HepG2 (cell line): ENCODE measurements around the gene HBM. TPM values are rescaled to one million over a fixed set of nuclear protein-coding genes. Genes with fewer than 3 reads are reported as not detected.

Experiments
- ATAC-seq: fragments of 200-7000 bp; cut with Tn5 transposase; 3 replicates; pipeline ENCODE4 v1.9.1; 2020; ENCODE audit warnings: mild to moderate bottlenecking, moderate library complexity
- BruUV-seq: library from RNA; stranded (reverse); fragments of 400-500 nt; replicated peaks from 2 replicates; lab custom pipeline; 2021; lab: Mats Ljungman, UMichigan
- CTCF ChIA-PET: fragments of 300-600 bp; formaldehyde crosslinking; extraction: SDS; loops from one replicate; lab custom pipeline; 2021; ENCODE audit warnings: low total read pairs, inconsistent platforms, low intra/inter-chr PET ratio; lab: Yijun Ruan, JAX
- POLR2A ChIA-PET: fragments of 350-600 bp; sonication (Branson Sonifier 250); formaldehyde crosslinking; loops from one replicate; lab custom pipeline; 2020; ENCODE audit warnings: antibody characterized with exemption, inconsistent platforms; lab: Yijun Ruan, JAX
- DNase-seq: peaks from one replicate; pipeline ENCODE4 v3.0.0-alpha.2; 2015; ENCODE audit warnings: low spot score
- FAIRE-seq: peaks from 3 replicates; lab custom pipeline; 2011; peaks lifted over from hg19 to GRCh38; lab: Jason Lieb, UNC
- H2AFZ ChIP-seq: one replicate; pipeline ENCODE4 v1.6.1; 2011; ENCODE audit warnings: low read length, inconsistent platforms
- H3K27ac ChIP-seq: fragments of 300-600 bp; 3 replicates; pipeline ENCODE4 v1.8.0; 2011; ENCODE audit warnings: mixed run types, mild to moderate bottlenecking, mixed read lengths, low read length, inconsistent platforms; ENCODE audit not compliant: insufficient read depth; ENCODE audit errors: extremely low read length
- H3K27me3 ChIP-seq, 2 experiments: fragments of 200-600 bp in 1 of 2; 2 replicates in 1 of 2; 3 replicates in 1 of 2; pipeline versions ENCODE4 v1.6.0 to v1.8.0; 2011; ENCODE audit warnings: low read length in 2 of 2, mild to moderate bottlenecking in 2 of 2, moderate library complexity in 2 of 2, inconsistent platforms in 1 of 2; ENCODE audit not compliant: insufficient read depth in 2 of 2, control insufficient read depth in 1 of 2
- H3K36me3 ChIP-seq, 2 experiments: fragments of 200-600 bp in 1 of 2; replicated peaks in 1 of 2; 2 replicates in 1 of 2; 3 replicates in 1 of 2; pipeline versions ENCODE4 v1.5.1 to v1.8.0; 2011; ENCODE audit warnings: low read length in 2 of 2, inconsistent platforms in 1 of 2; ENCODE audit not compliant: insufficient read depth in 2 of 2, control insufficient read depth in 1 of 2
- H3K4me1 ChIP-seq: 2 replicates; pipeline ENCODE4 v1.5.1; 2012; ENCODE audit warnings: low read length, inconsistent platforms; ENCODE audit not compliant: insufficient read depth
- H3K4me2 ChIP-seq: 2 replicates; pipeline ENCODE4 v1.6.0; 2011; ENCODE audit warnings: low read depth, low read length, inconsistent platforms
- H3K4me3 ChIP-seq, 3 experiments: fragments of 200-600 bp in 1 of 3; sonication (generic), shearing (Covaris generic) in 1 of 3; replicated peaks in 1 of 3; 2 replicates each; pipeline ENCODE4 v1.5.1; 2011 to 2016; ENCODE audit warnings: low read length in 3 of 3, inconsistent platforms in 2 of 3, low read depth in 2 of 3, mild to moderate bottlenecking in 2 of 3, control low read depth in 1 of 3, mixed read lengths in 1 of 3; ENCODE audit not compliant: insufficient read depth in 1 of 3
- H3K79me2 ChIP-seq: one replicate; pipeline ENCODE4 v1.6.1; 2011; ENCODE audit warnings: low read length, inconsistent platforms; ENCODE audit not compliant: insufficient read depth
- H3K9ac ChIP-seq: 2 replicates; pipeline ENCODE4 v1.6.0; 2011; ENCODE audit warnings: mild to moderate bottlenecking, low read depth, low read length, inconsistent platforms; ENCODE audit not compliant: insufficient read depth
- H3K9me3 ChIP-seq: 2 replicates; pipeline ENCODE4 v1.5.1; 2012; ENCODE audit warnings: mild to moderate bottlenecking, low read length
- H4K20me1 ChIP-seq: 2 replicates; pipeline ENCODE4 v1.6.0; 2011; ENCODE audit warnings: inconsistent platforms, mild to moderate bottlenecking, low read length, moderate library complexity; ENCODE audit not compliant: insufficient read depth
- ZNF296 ChIP-seq: sonication (generic); formaldehyde crosslinking; conservative IDR thresholded peaks from 2 replicates; pipeline ENCODE4 v1.5.0; 2020; ENCODE audit warnings: mild to moderate bottlenecking, missing genetic modification reagents
- ZNF816 ChIP-seq: sonication (generic); formaldehyde crosslinking; IDR thresholded peaks from 2 replicates; pipeline ENCODE4 v1.8.0; 2022; ENCODE audit warnings: missing genetic modification reagents, mild to moderate bottlenecking, borderline replicate concordance
- WGBS: methylation state at CpG from one replicate; pipeline ENCODE4 v1.1.6; 2017; ENCODE audit warnings: low lambda C conversion rate; 5-methylcytosine and 5-hydroxymethylcytosine counted together
- in situ Hi-C: cut with HindIII; loops from 2 replicates; pipeline ENCODE4 v1.10.0; 2017; ENCODE audit warnings: low pct_unique_long_range_greater_than_20kb; ENCODE audit not compliant: extremely low pct_ligation_motif_present
- intact Hi-C: fragments of 100-400 bp; cut with micrococcal nuclease; formaldehyde crosslinking; loops from one replicate; pipeline ENCODE4 v1.10.0; 2022; ENCODE audit not compliant: unreplicated experiment
- polyA plus RNA-seq, 8 experiments: library from polyadenylated mRNA; depleted of rRNA in 3 of 8; stranded (reverse) in 7 of 8; unstranded in 1 of 8; fragments of >200 nt; fragmentation: Illumina TruSeq in 4 of 8; extraction: Trizol in 4 of 8; gene quantifications; 2 replicates each; pipeline versions ENCODE4 v1.2.1 to v1.2.3, GENCODE V29; 2011 to 2016; ENCODE audit warnings: low read depth in 4 of 8, missing spikeins in 1 of 8, mixed read lengths in 1 of 8; ENCODE audit not compliant: insufficient read depth in 1 of 8
- total RNA-seq, 5 experiments: library from RNA; depleted of rRNA; stranded (reverse); fragments of >200 nt; fragmentation: Illumina TruSeq; extraction: Trizol; gene quantifications; 2 replicates each; pipeline ENCODE4 v1.2.3, GENCODE V29; 2016; ENCODE audit warnings: low read depth in 1 of 5
- TF ChIP-seq, protein P1 (sequence below): sonication (generic); formaldehyde crosslinking; IDR thresholded peaks from 2 replicates; pipeline ENCODE4 v1.5.1; 2020; ENCODE audit warnings: mild to moderate bottlenecking, missing genetic modification reagents, moderate library complexity
- TF ChIP-seq, protein P2 (sequence below): sonication (generic); formaldehyde crosslinking; IDR thresholded peaks from 2 replicates; pipeline ENCODE4 v1.9.0; 2021; ENCODE audit warnings: missing genetic modification reagents, mild to moderate bottlenecking, borderline replicate concordance
- TF ChIP-seq, protein P3 (sequence below): sonication (generic); formaldehyde crosslinking; IDR thresholded peaks from 2 replicates; pipeline ENCODE4 v1.4.0; 2020; ENCODE audit warnings: missing genetic modification reagents

The HBM gene
- total and polyA plus RNA-seq, 2 of the 13 experiments (the other 11 are each of a cell fraction or from before 2014, with no cell fraction given): not detected

DNA sequence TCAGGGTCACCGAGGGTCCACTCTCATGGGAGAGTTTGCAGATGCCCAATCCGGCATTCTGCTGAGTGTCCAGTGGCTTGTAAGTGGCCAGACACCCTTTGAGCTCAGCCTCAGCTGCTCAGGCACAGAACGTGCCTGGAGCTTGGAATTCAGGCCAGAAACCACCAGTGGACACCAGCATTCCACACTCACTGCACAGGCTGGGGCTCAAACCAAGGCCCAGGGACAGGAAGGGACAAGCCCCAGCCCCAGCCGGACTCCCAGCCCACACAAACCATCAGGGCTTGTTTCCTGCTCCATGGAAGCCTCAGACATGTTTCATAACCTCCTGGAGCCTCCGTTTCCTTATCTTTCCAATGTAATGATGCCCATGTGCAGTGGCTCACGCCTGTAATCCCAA is 22.3 kb upstream of the HBM start:
- H3K27me3 ChIP-seq: peaks cover 0 to 6% of the 10 kb centered on the region in 2 experiments; a peak in 2 of 5 replicates
- ATAC-seq: peak; percentile 47
- intact Hi-C loops (no loop called here), in situ Hi-C loops (no loop called here)
- BruUV-seq: no TSS peak
- POLR2A ChIA-PET: interaction anchor here (0.5 kb wide), 1 partner anchor 200 kb away, joined by 3 read pairs; no protein-coding TSS in a partner anchor
- WGBS: 20% methylated on average over 2 of the region's 6 CpGs
- no peaks in the 10 kb centered on the region for H3K36me3 ChIP-seq
- H4K20me1 ChIP-seq: no peaks in the 10 kb centered on the region
- CTCF ChIA-PET: no interaction called here
- H3K9ac ChIP-seq: no peak overlapping the region
- no peaks in the 10 kb centered on the region for H3K79me2 ChIP-seq
- H3K4me1 ChIP-seq: peaks cover 41% of the 10 kb centered on the region
- no peaks in the 10 kb centered on the region for H3K9me3 ChIP-seq
- no peak for DNase-seq
- H3K4me2 ChIP-seq: peak overlapping the region; percentile 75
- TF ChIP-seq, protein P1, sequence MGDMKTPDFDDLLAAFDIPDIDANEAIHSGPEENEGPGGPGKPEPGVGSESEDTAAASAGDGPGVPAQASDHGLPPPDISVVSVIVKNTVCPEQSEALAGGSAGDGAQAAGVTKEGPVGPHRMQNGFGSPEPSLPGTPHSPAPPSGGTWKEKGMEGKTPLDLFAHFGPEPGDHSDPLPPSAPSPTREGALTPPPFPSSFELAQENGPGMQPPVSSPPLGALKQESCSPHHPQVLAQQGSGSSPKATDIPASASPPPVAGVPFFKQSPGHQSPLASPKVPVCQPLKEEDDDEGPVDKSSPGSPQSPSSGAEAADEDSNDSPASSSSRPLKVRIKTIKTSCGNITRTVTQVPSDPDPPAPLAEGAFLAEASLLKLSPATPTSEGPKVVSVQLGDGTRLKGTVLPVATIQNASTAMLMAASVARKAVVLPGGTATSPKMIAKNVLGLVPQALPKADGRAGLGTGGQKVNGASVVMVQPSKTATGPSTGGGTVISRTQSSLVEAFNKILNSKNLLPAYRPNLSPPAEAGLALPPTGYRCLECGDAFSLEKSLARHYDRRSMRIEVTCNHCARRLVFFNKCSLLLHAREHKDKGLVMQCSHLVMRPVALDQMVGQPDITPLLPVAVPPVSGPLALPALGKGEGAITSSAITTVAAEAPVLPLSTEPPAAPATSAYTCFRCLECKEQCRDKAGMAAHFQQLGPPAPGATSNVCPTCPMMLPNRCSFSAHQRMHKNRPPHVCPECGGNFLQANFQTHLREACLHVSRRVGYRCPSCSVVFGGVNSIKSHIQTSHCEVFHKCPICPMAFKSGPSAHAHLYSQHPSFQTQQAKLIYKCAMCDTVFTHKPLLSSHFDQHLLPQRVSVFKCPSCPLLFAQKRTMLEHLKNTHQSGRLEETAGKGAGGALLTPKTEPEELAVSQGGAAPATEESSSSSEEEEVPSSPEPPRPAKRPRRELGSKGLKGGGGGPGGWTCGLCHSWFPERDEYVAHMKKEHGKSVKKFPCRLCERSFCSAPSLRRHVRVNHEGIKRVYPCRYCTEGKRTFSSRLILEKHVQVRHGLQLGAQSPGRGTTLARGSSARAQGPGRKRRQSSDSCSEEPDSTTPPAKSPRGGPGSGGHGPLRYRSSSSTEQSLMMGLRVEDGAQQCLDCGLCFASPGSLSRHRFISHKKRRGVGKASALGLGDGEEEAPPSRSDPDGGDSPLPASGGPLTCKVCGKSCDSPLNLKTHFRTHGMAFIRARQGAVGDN (CRISPR knock-in tag): peak; percentile 48
- TF ChIP-seq, protein P2, sequence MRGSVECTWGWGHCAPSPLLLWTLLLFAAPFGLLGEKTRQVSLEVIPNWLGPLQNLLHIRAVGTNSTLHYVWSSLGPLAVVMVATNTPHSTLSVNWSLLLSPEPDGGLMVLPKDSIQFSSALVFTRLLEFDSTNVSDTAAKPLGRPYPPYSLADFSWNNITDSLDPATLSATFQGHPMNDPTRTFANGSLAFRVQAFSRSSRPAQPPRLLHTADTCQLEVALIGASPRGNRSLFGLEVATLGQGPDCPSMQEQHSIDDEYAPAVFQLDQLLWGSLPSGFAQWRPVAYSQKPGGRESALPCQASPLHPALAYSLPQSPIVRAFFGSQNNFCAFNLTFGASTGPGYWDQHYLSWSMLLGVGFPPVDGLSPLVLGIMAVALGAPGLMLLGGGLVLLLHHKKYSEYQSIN (CRISPR knock-in tag): no peak
- TF ChIP-seq, protein P3, sequence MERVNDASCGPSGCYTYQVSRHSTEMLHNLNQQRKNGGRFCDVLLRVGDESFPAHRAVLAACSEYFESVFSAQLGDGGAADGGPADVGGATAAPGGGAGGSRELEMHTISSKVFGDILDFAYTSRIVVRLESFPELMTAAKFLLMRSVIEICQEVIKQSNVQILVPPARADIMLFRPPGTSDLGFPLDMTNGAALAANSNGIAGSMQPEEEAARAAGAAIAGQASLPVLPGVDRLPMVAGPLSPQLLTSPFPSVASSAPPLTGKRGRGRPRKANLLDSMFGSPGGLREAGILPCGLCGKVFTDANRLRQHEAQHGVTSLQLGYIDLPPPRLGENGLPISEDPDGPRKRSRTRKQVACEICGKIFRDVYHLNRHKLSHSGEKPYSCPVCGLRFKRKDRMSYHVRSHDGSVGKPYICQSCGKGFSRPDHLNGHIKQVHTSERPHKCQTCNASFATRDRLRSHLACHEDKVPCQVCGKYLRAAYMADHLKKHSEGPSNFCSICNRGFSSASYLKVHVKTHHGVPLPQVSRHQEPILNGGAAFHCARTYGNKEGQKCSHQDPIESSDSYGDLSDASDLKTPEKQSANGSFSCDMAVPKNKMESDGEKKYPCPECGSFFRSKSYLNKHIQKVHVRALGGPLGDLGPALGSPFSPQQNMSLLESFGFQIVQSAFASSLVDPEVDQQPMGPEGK: peak; percentile 15; the same call in 1 of the 2 replicates
- no peak for TF ChIP-seq ZNF816 (CRISPR knock-in tag)
- peak; percentile 69; the same call in 1 of the 2 replicates for TF ChIP-seq ZNF296
- H2AFZ ChIP-seq: no peak overlapping the region
- H3K4me3 ChIP-seq: peak overlapping the region in 1 of 3 experiments; percentile 52; a peak in 1 of 6 replicates
- H3K27ac ChIP-seq: no peak overlapping the region
- no peak for FAIRE-seq
